H9 (cell line): ENCODE results near the gene RPL6. TPM values are rescaled to one million over a fixed set of nuclear protein-coding genes. Genes with fewer than 3 reads are reported as not detected.

ENCODE experiments used
- DNase-seq: peaks from one replicate; pipeline ENCODE4 v3.0.0-alpha.2; 2017
- H2AFZ ChIP-seq: one replicate; pipeline ENCODE4 v1.6.1; 2013; ENCODE audit warnings: mild to moderate bottlenecking, low read length, control low read depth, moderate library complexity
- H2AK5ac ChIP-seq: 2 replicates; pipeline ENCODE4 v1.6.1; 2013; ENCODE audit warnings: low read length, control low read depth, mixed read lengths; ENCODE audit not compliant: insufficient read length
- H2BK120ac ChIP-seq: one replicate; pipeline ENCODE4 v1.6.1; 2013; ENCODE audit warnings: low read depth, mild to moderate bottlenecking, low read length, control low read depth, inconsistent platforms; ENCODE audit not compliant: poor library complexity, severe bottlenecking
- H2BK12ac ChIP-seq: 2 replicates; pipeline ENCODE4 v1.6.1; 2013; ENCODE audit warnings: low read length, control low read depth, mixed read lengths, low read depth; ENCODE audit not compliant: insufficient read length
- H2BK15ac ChIP-seq: 2 replicates; pipeline ENCODE4 v1.6.1; 2013; ENCODE audit warnings: low read depth, low read length, control low read depth
- H2BK20ac ChIP-seq: one replicate; pipeline ENCODE4 v1.6.1; 2013; ENCODE audit warnings: low read depth, mild to moderate bottlenecking, low read length, control low read depth, inconsistent platforms; ENCODE audit not compliant: poor library complexity, severe bottlenecking
- H2BK5ac ChIP-seq: 2 replicates; pipeline ENCODE4 v1.6.1; 2013; ENCODE audit warnings: low read length, control low read depth, mixed read lengths; ENCODE audit not compliant: insufficient read length
- H3K14ac ChIP-seq: 2 replicates; pipeline ENCODE4 v1.6.1; 2013; ENCODE audit warnings: low read length, control low read depth; ENCODE audit not compliant: insufficient read depth
- H3K18ac ChIP-seq: 2 replicates; pipeline ENCODE4 v1.6.1; 2013; ENCODE audit warnings: low read depth, mild to moderate bottlenecking, mixed read lengths, low read length, control low read depth; ENCODE audit not compliant: insufficient read length
- H3K23ac ChIP-seq: 2 replicates; pipeline ENCODE4 v1.6.1; 2013; ENCODE audit warnings: low read length, control low read depth, mixed read lengths, low read depth; ENCODE audit not compliant: insufficient read length
- H3K23me2 ChIP-seq: 2 replicates; pipeline ENCODE4 v1.6.1; 2013; ENCODE audit warnings: low read depth, mild to moderate bottlenecking, mixed read lengths, low read length, control low read depth; ENCODE audit not compliant: insufficient read length, poor library complexity, severe bottlenecking
- H3K27ac ChIP-seq: 2 replicates; pipeline ENCODE4 v1.5.1; 2013; ENCODE audit warnings: low read length, control low read depth, mixed read lengths, low read depth; ENCODE audit not compliant: insufficient read length
- H3K27me3 ChIP-seq: 2 replicates; pipeline ENCODE4 v1.6.1; 2013; ENCODE audit warnings: low read length, control low read depth, inconsistent platforms; ENCODE audit not compliant: insufficient read depth
- H3K4ac ChIP-seq: 2 replicates; pipeline ENCODE4 v1.6.1; 2013; ENCODE audit warnings: low read depth, mild to moderate bottlenecking, control low read depth, inconsistent platforms, low read length, moderate library complexity
- H3K4me1 ChIP-seq: 2 replicates; pipeline ENCODE4 v1.6.1; 2013; ENCODE audit warnings: low read length, control low read depth, inconsistent platforms; ENCODE audit not compliant: insufficient read depth
- H3K4me2 ChIP-seq: 2 replicates; pipeline ENCODE4 v1.6.1; 2013; ENCODE audit warnings: low read length, control low read depth, mixed read lengths; ENCODE audit not compliant: insufficient read length, insufficient read depth
- H3K56ac ChIP-seq: 2 replicates; pipeline ENCODE4 v1.6.1; 2013; ENCODE audit warnings: low read depth, mild to moderate bottlenecking, mixed read lengths, low read length, control low read depth; ENCODE audit not compliant: insufficient read length
- H3K79me1 ChIP-seq: 2 replicates; pipeline ENCODE4 v1.6.1; 2013; ENCODE audit warnings: low read depth, mild to moderate bottlenecking, moderate library complexity, low read length, control low read depth, inconsistent platforms; ENCODE audit not compliant: insufficient read depth, poor library complexity, severe bottlenecking
- H3K79me2 ChIP-seq: 2 replicates; pipeline ENCODE4 v1.6.1; 2013; ENCODE audit warnings: low read length, control low read depth, inconsistent platforms; ENCODE audit not compliant: insufficient read depth
- H3K9ac ChIP-seq: 2 replicates; pipeline ENCODE4 v1.6.1; 2013; ENCODE audit warnings: low read length, control low read depth, mixed read lengths; ENCODE audit not compliant: insufficient read length; ENCODE audit errors: extremely low read depth
- H3K9me3 ChIP-seq: one replicate; pipeline ENCODE4 v1.6.1; 2013; ENCODE audit warnings: low read depth, low read length, inconsistent platforms; ENCODE audit not compliant: control insufficient read depth
- H3T11ph ChIP-seq: one replicate; pipeline ENCODE4 v1.6.1; 2013; ENCODE audit warnings: mild to moderate bottlenecking, low read length, control low read depth, inconsistent platforms
- H4K20me1 ChIP-seq: one replicate; pipeline ENCODE4 v1.6.1; 2013; ENCODE audit not compliant: control insufficient read depth, insufficient read length, insufficient read depth
- H4K5ac ChIP-seq: 2 replicates; pipeline ENCODE4 v1.6.1; 2013; ENCODE audit warnings: low read depth, mild to moderate bottlenecking, mixed read lengths, low read length, control low read depth; ENCODE audit not compliant: insufficient read length
- H4K8ac ChIP-seq: replicated peaks from 2 replicates; pipeline ENCODE4 v1.6.1; 2013; ENCODE audit warnings: low read length, control low read depth, mixed read lengths, low read depth; ENCODE audit not compliant: insufficient read length
- H4K91ac ChIP-seq: 2 replicates; pipeline ENCODE4 v1.6.1; 2013; ENCODE audit warnings: low read depth, mild to moderate bottlenecking, moderate library complexity, mixed read lengths, low read length, control low read depth; ENCODE audit not compliant: insufficient read length
- H3K27ac Mint-ChIP-seq, 3 experiments: 2 replicates in 2 of 3; 3 replicates in 1 of 3; pipeline ENCODE4 v1.8.0; 2020 to 2021; ENCODE audit warnings: mixed read lengths in 3 of 3, mild to moderate bottlenecking in 1 of 3, moderate library complexity in 1 of 3
- H3K27me3 Mint-ChIP-seq: 2 replicates; pipeline ENCODE4 v1.8.0; 2021; ENCODE audit warnings: low read depth, mild to moderate bottlenecking, moderate library complexity, mixed read lengths
- H3K36me3 Mint-ChIP-seq, 3 experiments: 2 replicates in 2 of 3; 3 replicates in 1 of 3; pipeline ENCODE4 v1.8.0; 2020 to 2021; ENCODE audit warnings: low read depth in 3 of 3, mixed read lengths in 3 of 3; ENCODE audit not compliant: insufficient read depth in 1 of 3
- H3K4me1 Mint-ChIP-seq, 2 experiments: 2 replicates each; pipeline ENCODE4 v1.8.0; 2020; ENCODE audit warnings: mixed read lengths in 2 of 2
- H3K4me3 Mint-ChIP-seq, 2 experiments: 2 replicates in 1 of 2; 3 replicates in 1 of 2; pipeline ENCODE4 v1.8.0; 2020 to 2021; ENCODE audit warnings: mild to moderate bottlenecking in 2 of 2, mixed read lengths in 2 of 2, moderate library complexity in 1 of 2
- H3K9me3 Mint-ChIP-seq, 2 experiments: 2 replicates in 1 of 2; 3 replicates in 1 of 2; pipeline ENCODE4 v1.8.0; 2020; ENCODE audit warnings: mild to moderate bottlenecking in 2 of 2, mixed read lengths in 2 of 2, moderate library complexity in 1 of 2
- WGBS: extraction: QIAGEN DNeasy Blood & Tissue Kit; methylation state at CpG from one replicate; pipeline ENCODE4 v1.1.7; 2013; ENCODE audit warnings: missing lambda C conversion rate, low lambda C conversion rate, mixed read lengths; ENCODE audit not compliant: insufficient read length; ENCODE audit errors: extremely low coverage; 5-methylcytosine and 5-hydroxymethylcytosine counted together
- total RNA-seq: library from RNA; stranded (reverse); gene quantifications from 2 replicates; pipeline ENCODE4 v1.2.1, GENCODE V29; 2021
- TF ChIP-seq, protein P1 (sequence below): fragments of 200-600 bp; sonication (generic); conservative IDR thresholded peaks from 3 replicates; pipeline ENCODE4 v1.8.0; 2021; ENCODE audit warnings: antibody characterized with exemption, mild to moderate bottlenecking

RPL6 gene
- total RNA-seq, 1 experiment from 2014 or later, result 1,921 TPM

DNA sequence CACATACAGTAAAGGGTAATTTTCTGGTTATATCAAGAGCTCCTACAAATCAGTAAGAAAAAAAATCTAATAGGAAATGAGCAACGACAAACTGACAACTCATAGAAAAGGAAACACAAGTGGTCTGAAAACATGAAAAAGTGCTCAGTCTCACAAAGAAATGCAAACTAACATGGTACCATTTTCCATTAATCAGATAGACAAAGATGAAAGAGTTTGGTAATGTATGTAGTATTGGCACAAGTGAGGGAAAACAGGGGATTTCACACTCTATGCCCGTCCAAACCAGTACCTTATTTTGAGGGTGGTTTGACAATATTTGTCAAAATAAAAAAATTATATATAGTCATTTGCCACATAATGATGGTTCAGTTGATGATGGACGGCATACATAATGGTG is 22.6 kb upstream of the RPL6 start:
- H3K23me2 ChIP-seq, result no peaks in the 10 kb centered on the region
- TF ChIP-seq, protein P1, sequence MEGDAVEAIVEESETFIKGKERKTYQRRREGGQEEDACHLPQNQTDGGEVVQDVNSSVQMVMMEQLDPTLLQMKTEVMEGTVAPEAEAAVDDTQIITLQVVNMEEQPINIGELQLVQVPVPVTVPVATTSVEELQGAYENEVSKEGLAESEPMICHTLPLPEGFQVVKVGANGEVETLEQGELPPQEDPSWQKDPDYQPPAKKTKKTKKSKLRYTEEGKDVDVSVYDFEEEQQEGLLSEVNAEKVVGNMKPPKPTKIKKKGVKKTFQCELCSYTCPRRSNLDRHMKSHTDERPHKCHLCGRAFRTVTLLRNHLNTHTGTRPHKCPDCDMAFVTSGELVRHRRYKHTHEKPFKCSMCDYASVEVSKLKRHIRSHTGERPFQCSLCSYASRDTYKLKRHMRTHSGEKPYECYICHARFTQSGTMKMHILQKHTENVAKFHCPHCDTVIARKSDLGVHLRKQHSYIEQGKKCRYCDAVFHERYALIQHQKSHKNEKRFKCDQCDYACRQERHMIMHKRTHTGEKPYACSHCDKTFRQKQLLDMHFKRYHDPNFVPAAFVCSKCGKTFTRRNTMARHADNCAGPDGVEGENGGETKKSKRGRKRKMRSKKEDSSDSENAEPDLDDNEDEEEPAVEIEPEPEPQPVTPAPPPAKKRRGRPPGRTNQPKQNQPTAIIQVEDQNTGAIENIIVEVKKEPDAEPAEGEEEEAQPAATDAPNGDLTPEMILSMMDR, result no peak
- no peak overlapping the region for H2BK12ac ChIP-seq
- no peak overlapping the region for H3K4me2 ChIP-seq
- H3T11ph ChIP-seq, result no peak overlapping the region
- H3K79me2 ChIP-seq, result peaks cover 15% of the 10 kb centered on the region; the same call in 1 of the 2 replicates
- no peak overlapping the region for H3K4me3 Mint-ChIP-seq
- H3K79me1 ChIP-seq, result peaks cover 9% of the 10 kb centered on the region
- no peaks in the 10 kb centered on the region for H3K27me3 Mint-ChIP-seq
- no peak overlapping the region for H4K91ac ChIP-seq
- no peak overlapping the region for H2BK120ac ChIP-seq
- H3K27me3 ChIP-seq, result no peaks in the 10 kb centered on the region
- no peak overlapping the region for H4K8ac ChIP-seq
- H2AK5ac ChIP-seq, result no peak overlapping the region
- no peak overlapping the region for H3K9ac ChIP-seq
- no peak overlapping the region for H3K56ac ChIP-seq
- no peaks in the 10 kb centered on the region for H4K20me1 ChIP-seq
- H2BK15ac ChIP-seq, result no peak overlapping the region
- no peak overlapping the region for H3K4ac ChIP-seq
- no peaks in the 10 kb centered on the region for H3K9me3 ChIP-seq
- H3K4me1 ChIP-seq, result no peaks in the 10 kb centered on the region
- no peak overlapping the region for H2BK20ac ChIP-seq
- H4K5ac ChIP-seq, result no peak overlapping the region
- H3K14ac ChIP-seq, result no peak overlapping the region
- H3K9me3 Mint-ChIP-seq, result no peaks in the 10 kb centered on the region
- no peak overlapping the region for H3K27ac Mint-ChIP-seq
- H3K36me3 Mint-ChIP-seq, result peaks cover 3 to 10% (median 4%) of the 10 kb centered on the region in 3 experiments; a peak in 5 of 7 replicates
- H3K27ac ChIP-seq, result no peak overlapping the region
- no peak overlapping the region for H2AFZ ChIP-seq
- H2BK5ac ChIP-seq, result no peak overlapping the region
- H3K4me1 Mint-ChIP-seq, result no peaks in the 10 kb centered on the region
- no CpG with 5 or more reads among the region's 3 CpGs for WGBS
- no peak for DNase-seq
- no peak overlapping the region for H3K23ac ChIP-seq
- no peak overlapping the region for H3K18ac ChIP-seq
